ENCODE data around the gene SFSWAP. TPM values are rescaled to one million over a fixed set of nuclear protein-coding genes. Genes with fewer than 3 reads are reported as not detected.
"Not testable (repeated sequence)": the region's sequence is repeated elsewhere in the genome, so short reads cannot be mapped to it uniquely, and the experiment has no call there.

Gene SFSWAP
- total RNA-seq, 1 experiment from 2014 or later, result 68.8 TPM

- DNase-seq (ENCODE audit: unreplicated experiment), result peak; percentile 42
- BruUV-seq (replicated peaks), result no TSS peak
Measured at GRCh38 chr12:131673888-131674257, 37.0 kb upstream of the SFSWAP start.

GRCh38 chr12:131674373-131674772 is 36.5 kb upstream of the SFSWAP start:
- BruUV-seq (replicated peaks), result no TSS peak
- no peaks in the 10 kb centered on the region for H3K4me1 Mint-ChIP-seq (ENCODE audit: insufficient read depth, unreplicated experiment)
- H3K27ac Mint-ChIP-seq (ENCODE audit: low read depth, unreplicated experiment), result no peak overlapping the region
- H3K27me3 Mint-ChIP-seq (ENCODE audit: insufficient read depth, unreplicated experiment), result peaks cover 31% of the 10 kb centered on the region
- H3K9me3 Mint-ChIP-seq (ENCODE audit: unreplicated experiment), result no peaks in the 10 kb centered on the region
- no peak for DNase-seq (ENCODE audit: unreplicated experiment)
- no peak overlapping the region for H3K4me3 Mint-ChIP-seq (ENCODE audit: unreplicated experiment)
- CTCF ChIA-PET, result interaction anchor here (0.6 to 0.7 kb wide), 2 partner anchors 64 to 714 kb away, joined by 3 read pairs; no protein-coding TSS in a partner anchor
- no peaks in the 10 kb centered on the region for H3K36me3 Mint-ChIP-seq (ENCODE audit: insufficient read depth, unreplicated experiment)
- intact Hi-C loops (cut with micrococcal nuclease), result no loop called here
- TF ChIP-seq CTCF (IDR thresholded peaks at IDR 0.05; ENCODE audit: unreplicated experiment), result no peak
- POLR2A ChIA-PET, result no interaction called here

More at GRCh38 chr12:131673888-131674257, 37.0 kb upstream of the SFSWAP start:
- ChIA-PET POLR2A (no interaction called here), CTCF (interaction anchor here (0.6 to 0.7 kb wide), 2 partner anchors 63 to 714 kb away, joined by 3 read pairs; no protein-coding TSS in a partner anchor)
- H3K27ac Mint-ChIP-seq (ENCODE audit: low read depth, unreplicated experiment), result no peak overlapping the region
- no peaks in the 10 kb centered on the region for H3K36me3 Mint-ChIP-seq (ENCODE audit: insufficient read depth, unreplicated experiment)
- TF ChIP-seq CTCF (IDR thresholded peaks at IDR 0.05; ENCODE audit: unreplicated experiment), result no peak
- H3K9me3 Mint-ChIP-seq (ENCODE audit: unreplicated experiment), result no peaks in the 10 kb centered on the region
- H3K4me3 Mint-ChIP-seq (ENCODE audit: unreplicated experiment), result no peak overlapping the region
- intact Hi-C loops (cut with micrococcal nuclease), result no loop called here
- peaks cover 31% of the 10 kb centered on the region for H3K27me3 Mint-ChIP-seq (ENCODE audit: insufficient read depth, unreplicated experiment)
- no peaks in the 10 kb centered on the region for H3K4me1 Mint-ChIP-seq (ENCODE audit: insufficient read depth, unreplicated experiment)

- DNase-seq (ENCODE audit: unreplicated experiment), result no peak
- POLR2A ChIA-PET, result no interaction called here
- Mint-ChIP-seq H3K4me1 (ENCODE audit: insufficient read depth, unreplicated experiment) (no peaks in the 10 kb centered on the region), H3K27me3 (ENCODE audit: insufficient read depth, unreplicated experiment) (peaks cover 23% of the 10 kb centered on the region), H3K4me3 (ENCODE audit: unreplicated experiment) (no peak overlapping the region), H3K9me3 (ENCODE audit: unreplicated experiment) (no peaks in the 10 kb centered on the region), H3K27ac (ENCODE audit: low read depth, unreplicated experiment) (no peak overlapping the region), H3K36me3 (ENCODE audit: insufficient read depth, unreplicated experiment) (no peaks in the 10 kb centered on the region)
- BruUV-seq (replicated peaks), result no TSS peak
- CTCF ChIA-PET, result no interaction called here
- intact Hi-C loops (cut with micrococcal nuclease), result no loop called here
- TF ChIP-seq CTCF (IDR thresholded peaks at IDR 0.05; ENCODE audit: unreplicated experiment), result no peak
Measured at GRCh38 chr12:131675126-131676080, 35.5 kb upstream of the SFSWAP start.

GRCh38 chr12:131676544-131676943 is 34.3 kb upstream of the SFSWAP start:
- no peak for DNase-seq (ENCODE audit: unreplicated experiment)
- no peaks in the 10 kb centered on the region for H3K9me3 Mint-ChIP-seq (ENCODE audit: unreplicated experiment)
- H3K36me3 Mint-ChIP-seq (ENCODE audit: insufficient read depth, unreplicated experiment), result no peaks in the 10 kb centered on the region
- TF ChIP-seq CTCF (IDR thresholded peaks at IDR 0.05; ENCODE audit: unreplicated experiment), result no peak
- POLR2A ChIA-PET, result no interaction called here
- peaks cover 6% of the 10 kb centered on the region for H3K4me1 Mint-ChIP-seq (ENCODE audit: insufficient read depth, unreplicated experiment)
- BruUV-seq (replicated peaks), result no TSS peak
- no peak overlapping the region for H3K4me3 Mint-ChIP-seq (ENCODE audit: unreplicated experiment)
- peaks cover 31% of the 10 kb centered on the region for H3K27me3 Mint-ChIP-seq (ENCODE audit: insufficient read depth, unreplicated experiment)
- CTCF ChIA-PET, result no interaction called here
- intact Hi-C loops (cut with micrococcal nuclease), result no loop called here
- no peak overlapping the region for H3K27ac Mint-ChIP-seq (ENCODE audit: low read depth, unreplicated experiment)

GRCh38 chr12:131677067-131677466 is 33.8 kb upstream of the SFSWAP start:
- H3K27ac Mint-ChIP-seq (ENCODE audit: low read depth, unreplicated experiment); H3K4me1 Mint-ChIP-seq (ENCODE audit: insufficient read depth, unreplicated experiment); BruUV-seq (replicated peaks); H3K9me3 Mint-ChIP-seq (ENCODE audit: unreplicated experiment); DNase-seq (ENCODE audit: unreplicated experiment); CTCF ChIA-PET; H3K4me3 Mint-ChIP-seq (ENCODE audit: unreplicated experiment); H3K36me3 Mint-ChIP-seq (ENCODE audit: insufficient read depth, unreplicated experiment); intact Hi-C loops (cut with micrococcal nuclease); POLR2A ChIA-PET: not testable (repeated sequence)
- H3K27me3 Mint-ChIP-seq (ENCODE audit: insufficient read depth, unreplicated experiment), result peaks cover 31% of the 10 kb centered on the region

Measured in MCF 10A (cell line).